Lower leg skin (tissue), 3 donors: ENCODE measurements around the gene HLTF.

Source experiments
- POLR2A ChIP-seq, 2 donors: fragments of 450-650 bp; IDR thresholded peaks; one replicate each; pipeline ENCODE4 v1.6.1; 2016 to 2017; ENCODE audit warnings: antibody characterized with exemption in 2 of 2, mild to moderate bottlenecking in 1 of 2, moderate library complexity in 1 of 2
- TF ChIP-seq, protein P1 (sequence below), 3 donors: fragments of 450-650 bp; IDR thresholded peaks; one replicate each; pipeline ENCODE4 v1.5.1; 2016; ENCODE audit warnings: antibody characterized with exemption in 3 of 3, mild to moderate bottlenecking in 3 of 3, moderate library complexity in 2 of 3

DNA sequence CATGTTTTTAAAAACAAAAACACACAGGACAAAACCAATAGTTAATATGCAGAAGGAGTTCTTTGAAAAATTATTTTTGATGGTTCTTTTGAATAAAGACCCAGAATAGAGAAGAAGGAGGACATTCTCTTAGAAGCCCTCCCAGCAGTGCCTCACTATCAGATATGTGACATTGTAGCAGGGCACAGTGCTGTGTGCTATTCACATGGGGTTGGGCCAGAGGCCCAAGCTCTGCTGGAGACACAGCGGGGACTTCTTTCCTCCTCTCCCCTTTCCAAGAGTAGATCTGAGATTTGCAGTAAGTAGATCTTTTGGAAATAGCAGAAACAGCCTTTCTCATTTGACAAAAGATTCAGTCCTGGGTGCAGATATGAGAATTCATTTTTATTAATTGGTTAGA, 88.7 kb downstream of the HLTF start:
- TF ChIP-seq, protein P1, sequence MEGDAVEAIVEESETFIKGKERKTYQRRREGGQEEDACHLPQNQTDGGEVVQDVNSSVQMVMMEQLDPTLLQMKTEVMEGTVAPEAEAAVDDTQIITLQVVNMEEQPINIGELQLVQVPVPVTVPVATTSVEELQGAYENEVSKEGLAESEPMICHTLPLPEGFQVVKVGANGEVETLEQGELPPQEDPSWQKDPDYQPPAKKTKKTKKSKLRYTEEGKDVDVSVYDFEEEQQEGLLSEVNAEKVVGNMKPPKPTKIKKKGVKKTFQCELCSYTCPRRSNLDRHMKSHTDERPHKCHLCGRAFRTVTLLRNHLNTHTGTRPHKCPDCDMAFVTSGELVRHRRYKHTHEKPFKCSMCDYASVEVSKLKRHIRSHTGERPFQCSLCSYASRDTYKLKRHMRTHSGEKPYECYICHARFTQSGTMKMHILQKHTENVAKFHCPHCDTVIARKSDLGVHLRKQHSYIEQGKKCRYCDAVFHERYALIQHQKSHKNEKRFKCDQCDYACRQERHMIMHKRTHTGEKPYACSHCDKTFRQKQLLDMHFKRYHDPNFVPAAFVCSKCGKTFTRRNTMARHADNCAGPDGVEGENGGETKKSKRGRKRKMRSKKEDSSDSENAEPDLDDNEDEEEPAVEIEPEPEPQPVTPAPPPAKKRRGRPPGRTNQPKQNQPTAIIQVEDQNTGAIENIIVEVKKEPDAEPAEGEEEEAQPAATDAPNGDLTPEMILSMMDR (IDR thresholded peaks at IDR 0.05), result no peak
- TF ChIP-seq POLR2A (IDR thresholded peaks at IDR 0.05), result no peak
